GM12872 (cell line): ENCODE results near the gene CHKB.
A peak's percentile ranks its signal among the peaks of the same experiment; 100 is the strongest.

Source experiments
- TF ChIP-seq, protein P1 (sequence below): IDR thresholded peaks from 3 replicates; pipeline ENCODE4 v1.5.1; 2011; ENCODE audit warnings: low read depth, mild to moderate bottlenecking, low read length, moderate library complexity; ENCODE audit not compliant: insufficient read depth

CHKB gene

GRCh38 chr22:50553310-50553709 is 29.3 kb downstream of the CHKB start:
- TF ChIP-seq, protein P1, sequence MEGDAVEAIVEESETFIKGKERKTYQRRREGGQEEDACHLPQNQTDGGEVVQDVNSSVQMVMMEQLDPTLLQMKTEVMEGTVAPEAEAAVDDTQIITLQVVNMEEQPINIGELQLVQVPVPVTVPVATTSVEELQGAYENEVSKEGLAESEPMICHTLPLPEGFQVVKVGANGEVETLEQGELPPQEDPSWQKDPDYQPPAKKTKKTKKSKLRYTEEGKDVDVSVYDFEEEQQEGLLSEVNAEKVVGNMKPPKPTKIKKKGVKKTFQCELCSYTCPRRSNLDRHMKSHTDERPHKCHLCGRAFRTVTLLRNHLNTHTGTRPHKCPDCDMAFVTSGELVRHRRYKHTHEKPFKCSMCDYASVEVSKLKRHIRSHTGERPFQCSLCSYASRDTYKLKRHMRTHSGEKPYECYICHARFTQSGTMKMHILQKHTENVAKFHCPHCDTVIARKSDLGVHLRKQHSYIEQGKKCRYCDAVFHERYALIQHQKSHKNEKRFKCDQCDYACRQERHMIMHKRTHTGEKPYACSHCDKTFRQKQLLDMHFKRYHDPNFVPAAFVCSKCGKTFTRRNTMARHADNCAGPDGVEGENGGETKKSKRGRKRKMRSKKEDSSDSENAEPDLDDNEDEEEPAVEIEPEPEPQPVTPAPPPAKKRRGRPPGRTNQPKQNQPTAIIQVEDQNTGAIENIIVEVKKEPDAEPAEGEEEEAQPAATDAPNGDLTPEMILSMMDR: no peak

GRCh38 chr22:50551160-50551752 is 31.4 kb downstream of the CHKB start:
- TF ChIP-seq, protein P1: no peak

- TF ChIP-seq, protein P1: no peak
Measured at GRCh38 chr22:50550395-50550794, 32.3 kb downstream of the CHKB start.

DNA sequence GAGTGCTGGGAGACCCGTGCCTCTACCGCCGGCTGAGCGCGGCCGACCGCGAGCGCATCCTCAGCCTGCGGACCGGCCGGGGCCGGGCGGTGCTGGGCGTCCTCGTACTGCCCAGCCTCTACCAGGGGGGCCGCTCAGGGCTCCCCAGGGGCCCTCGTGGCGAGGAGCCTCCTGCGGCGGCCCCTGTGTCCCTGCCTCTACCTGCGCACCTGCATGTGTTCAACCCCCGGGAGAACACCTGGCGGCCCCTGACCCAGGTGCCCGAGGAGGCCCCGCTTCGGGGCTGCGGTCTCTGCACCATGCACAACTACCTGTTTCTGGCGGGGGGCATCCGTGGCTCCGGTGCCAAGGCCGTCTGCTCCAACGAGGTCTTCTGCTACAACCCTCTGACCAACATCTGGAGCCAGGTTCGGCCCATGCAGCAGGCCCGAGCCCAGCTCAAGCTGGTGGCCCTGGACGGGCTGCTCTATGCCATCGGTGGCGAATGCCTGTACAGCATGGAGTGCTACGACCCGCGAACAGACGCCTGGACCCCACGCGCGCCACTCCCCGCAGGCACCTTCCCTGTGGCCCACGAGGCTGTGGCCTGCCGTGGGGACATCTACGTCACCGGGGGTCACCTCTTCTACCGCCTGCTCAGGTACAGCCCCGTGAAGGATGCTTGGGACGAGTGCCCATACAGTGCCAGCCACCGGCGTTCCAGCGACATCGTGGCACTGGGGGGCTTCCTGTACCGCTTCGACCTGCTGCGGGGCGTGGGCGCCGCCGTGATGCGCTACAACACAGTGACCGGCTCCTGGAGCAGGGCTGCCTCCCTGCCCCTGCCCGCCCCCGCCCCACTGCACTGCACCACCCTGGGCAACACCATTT is 33.5 kb downstream of the CHKB start:
- TF ChIP-seq, protein P1: no peak

- TF ChIP-seq, protein P1: peak; percentile 32; the same call in 1 of the 3 replicates
Measured at GRCh38 chr22:50548040-50548920, 34.4 kb downstream of the CHKB start.

DNA sequence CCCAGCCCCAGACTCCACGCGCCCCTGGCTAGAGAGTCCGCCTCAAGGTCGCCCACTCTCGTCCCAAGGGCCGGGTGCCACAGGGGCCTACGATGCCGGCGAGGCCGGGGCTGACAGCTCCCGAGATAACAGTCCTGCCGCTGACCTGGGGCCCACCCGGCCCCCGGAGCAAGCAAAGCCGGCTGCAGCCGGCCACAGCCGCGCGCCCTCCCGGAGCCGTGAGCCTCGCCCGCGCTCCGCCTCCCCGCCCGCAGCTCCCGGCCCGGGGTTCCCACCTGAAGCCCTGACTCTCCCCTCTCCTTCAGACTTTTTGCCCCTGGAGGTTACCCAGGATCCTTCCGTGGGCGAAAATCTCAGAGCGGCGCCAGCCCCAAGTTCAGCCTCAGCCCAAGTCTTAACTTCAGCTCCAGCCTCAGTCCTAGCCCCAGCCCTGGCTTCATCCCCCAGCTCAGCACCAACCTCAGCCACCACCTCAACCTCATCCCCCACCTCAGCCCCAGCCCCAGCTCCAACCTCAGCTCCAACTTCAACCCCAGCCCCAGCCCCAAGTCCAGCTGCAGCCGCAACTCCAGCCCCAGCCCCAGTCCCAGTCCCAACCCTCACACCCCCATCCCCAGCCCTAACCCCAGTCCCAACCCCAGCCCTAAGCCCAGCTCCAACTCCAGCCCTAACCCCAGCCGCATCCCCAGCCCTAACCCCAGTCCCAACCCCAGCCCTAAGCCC is 35.2 kb downstream of the CHKB start:
- TF ChIP-seq, protein P1: no peak
